HepG2 (cell line): ENCODE measurements around the gene CYTH1. TPM values are rescaled to one million over a fixed set of nuclear protein-coding genes. Genes with fewer than 3 reads are reported as not detected.

Experiments used
- ASH2L ChIP-seq: fragments of 300-600, 200-600 bp; sonication (generic); IDR thresholded peaks from 2 replicates; pipeline ENCODE4 v1.7.0; 2017; ENCODE audit warnings: low read depth, mild to moderate bottlenecking, moderate library complexity, mixed read lengths, low read length; ENCODE audit not compliant: insufficient read length
- CREM ChIP-seq, 2 experiments: sonication (generic) in 1 of 2; formaldehyde crosslinking in 1 of 2; IDR thresholded peaks; 2 replicates each; pipeline versions ENCODE4 v1.4.0 to v1.6.1; 2016 to 2020; ENCODE audit warnings: antibody characterized with exemption in 1 of 2, mild to moderate bottlenecking in 1 of 2, missing genetic modification reagents in 1 of 2
- EEA1 ChIP-seq: sonication (generic); formaldehyde crosslinking; IDR thresholded peaks from 2 replicates; pipeline ENCODE4 v1.5.1; 2020; ENCODE audit warnings: mild to moderate bottlenecking, missing genetic modification reagents, borderline replicate concordance
- EP300 ChIP-seq, 3 experiments: sonication (generic) in 1 of 3; formaldehyde crosslinking in 1 of 3; IDR thresholded peaks; 2 replicates each; pipeline versions ENCODE4 v1.5.1 to v1.6.1; 2011 to 2020; ENCODE audit warnings: low read depth in 2 of 3, low read length in 2 of 3, borderline replicate concordance in 1 of 3, improper control_type of control experiment in 1 of 3, mild to moderate bottlenecking in 1 of 3, missing genetic modification reagents in 1 of 3, moderate library complexity in 1 of 3
- HCFC1 ChIP-seq: fragments of 150-350 bp; IDR thresholded peaks from 2 replicates; pipeline ENCODE4 v1.6.1; 2014; ENCODE audit warnings: low read depth, low read length
- HNRNPUL1 ChIP-seq: fragments of 200-400 bp; formaldehyde crosslinking; IDR thresholded peaks from 2 replicates; pipeline ENCODE4 v1.6.1; 2017; ENCODE audit warnings: low read depth, mild to moderate bottlenecking, low read length, moderate library complexity
- ISL2 ChIP-seq: sonication (generic); formaldehyde crosslinking; IDR thresholded peaks from 2 replicates; pipeline ENCODE4 v1.5.0; 2020; ENCODE audit warnings: missing genetic modification reagents
- NCOA2 ChIP-seq: sonication (generic); formaldehyde crosslinking; IDR thresholded peaks from 2 replicates; pipeline ENCODE4 v1.8.0; 2022; ENCODE audit warnings: inconsistent platforms
- PATZ1 ChIP-seq: sonication (generic); formaldehyde crosslinking; IDR thresholded peaks from 2 replicates; pipeline ENCODE4 v1.4.0; 2020; ENCODE audit warnings: missing genetic modification reagents
- PHF21A ChIP-seq: sonication (generic); formaldehyde crosslinking; IDR thresholded peaks from 2 replicates; pipeline ENCODE4 v1.5.0; 2020; ENCODE audit warnings: mild to moderate bottlenecking, missing genetic modification reagents
- POLR2A ChIP-seq, 2 experiments: IDR thresholded peaks; 2 replicates each; pipeline ENCODE4 v1.6.1; 2011; ENCODE audit warnings: low read depth in 2 of 2, low read length in 2 of 2, mild to moderate bottlenecking in 1 of 2, moderate library complexity in 1 of 2; ENCODE audit not compliant: insufficient read depth in 1 of 2
- USF2 ChIP-seq, 2 experiments: sonication (generic) in 1 of 2; formaldehyde crosslinking in 1 of 2; IDR thresholded peaks; 2 replicates each; pipeline versions ENCODE4 v1.5.1 to v1.6.1; 2011 to 2020; ENCODE audit warnings: borderline replicate concordance in 1 of 2, low read depth in 1 of 2, low read length in 1 of 2, mild to moderate bottlenecking in 1 of 2, missing genetic modification reagents in 1 of 2, moderate library complexity in 1 of 2
- YEATS2 ChIP-seq: sonication (generic); formaldehyde crosslinking; IDR thresholded peaks from 2 replicates; pipeline ENCODE4 v1.4.0; 2020; ENCODE audit warnings: missing genetic modification reagents, borderline replicate concordance
- ZNF17 ChIP-seq: sonication (generic); formaldehyde crosslinking; IDR thresholded peaks from 2 replicates; pipeline ENCODE4 v1.5.0; 2020; ENCODE audit warnings: mild to moderate bottlenecking, missing genetic modification reagents
- ZNF256 ChIP-seq: sonication (generic); formaldehyde crosslinking; conservative IDR thresholded peaks from 2 replicates; pipeline ENCODE4 v1.4.0; 2020; ENCODE audit warnings: missing genetic modification reagents
- ZNF335 ChIP-seq: sonication (generic); formaldehyde crosslinking; IDR thresholded peaks from 2 replicates; pipeline ENCODE4 v1.4.0; 2020; ENCODE audit warnings: missing genetic modification reagents
- ZNF451 ChIP-seq: sonication (generic); formaldehyde crosslinking; IDR thresholded peaks from 2 replicates; pipeline ENCODE4 v1.5.0; 2020; ENCODE audit warnings: mild to moderate bottlenecking, missing genetic modification reagents
- polyA plus RNA-seq, 8 experiments: library from polyadenylated mRNA; depleted of rRNA in 3 of 8; stranded (reverse) in 7 of 8; unstranded in 1 of 8; fragments of >200 nt; fragmentation: Illumina TruSeq in 4 of 8; extraction: Trizol in 4 of 8; gene quantifications; 2 replicates each; pipeline versions ENCODE4 v1.2.1 to v1.2.3, GENCODE V29; 2011 to 2016; ENCODE audit warnings: low read depth in 4 of 8, missing spikeins in 1 of 8, mixed read lengths in 1 of 8; ENCODE audit not compliant: insufficient read depth in 1 of 8
- total RNA-seq, 5 experiments: library from RNA; depleted of rRNA; stranded (reverse); fragments of >200 nt; fragmentation: Illumina TruSeq; extraction: Trizol; gene quantifications; 2 replicates each; pipeline ENCODE4 v1.2.3, GENCODE V29; 2016; ENCODE audit warnings: low read depth in 1 of 5
- TF ChIP-seq, protein P1 (sequence below): sonication (generic); formaldehyde crosslinking; IDR thresholded peaks from 2 replicates; pipeline ENCODE4 v1.4.0; 2020; ENCODE audit warnings: missing genetic modification reagents, borderline replicate concordance

The CYTH1 gene
- total and polyA plus RNA-seq, 2 of the 13 experiments (the other 11 are each of a cell fraction or from before 2014, with no cell fraction given), result 20.1 to 48.9 TPM

DNA sequence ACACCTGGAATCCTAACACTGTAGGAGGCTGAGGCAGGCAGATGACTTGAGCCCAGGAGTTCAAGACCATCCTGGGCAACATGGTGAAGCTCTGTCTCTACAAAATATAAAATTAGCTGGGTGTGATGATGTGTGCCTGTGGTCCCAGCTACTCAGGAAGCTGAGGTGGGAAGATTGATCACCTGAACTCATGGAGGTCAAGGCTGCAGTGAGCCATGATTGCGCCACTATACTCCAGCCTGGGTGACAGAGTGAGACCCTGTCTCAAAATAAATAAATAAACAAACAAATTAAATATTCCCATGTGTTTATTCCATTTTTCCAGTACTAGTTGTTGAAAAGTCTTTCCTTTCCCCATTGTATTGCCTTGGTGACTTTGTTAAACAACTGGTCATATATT, 130.0 kb downstream of the CYTH1 start (continued):
- TF ChIP-seq USF2 (IDR thresholded peaks at IDR 0.05; ENCODE audit: low read depth, low read length) (no peak), USF2 (CRISPR knock-in tag; IDR thresholded peaks at IDR 0.05; ENCODE audit: borderline replicate concordance) (no peak), EEA1 (CRISPR knock-in tag) (no peak), YEATS2 (CRISPR knock-in tag) (no peak), ASH2L (no peak), ZNF256 (CRISPR knock-in tag) (no peak), PHF21A (no peak), ZNF335 (no peak), POLR2A (IDR thresholded peaks at IDR 0.05; ENCODE audit: insufficient read depth in 1 of 2, low read depth in 2 of 2, low read length in 2 of 2) (no peak), ISL2 (no peak), NCOA2 (CRISPR knock-in tag) (peak; percentile 52; the same call in 1 of the 2 replicates), CREM (IDR thresholded peaks at IDR 0.05) (0 out of 2 replicates have a peak, but pooled peaks have one; percentile 8), CREM (CRISPR knock-in tag; IDR thresholded peaks at IDR 0.05) (no peak), EP300 (IDR thresholded peaks at IDR 0.05; ENCODE audit: low read depth in 2 of 2, low read length in 2 of 2) (peak in 1 of 2 experiments; percentile 37; a peak in 1 of 4 replicates), EP300 (CRISPR knock-in tag; IDR thresholded peaks at IDR 0.05; ENCODE audit: borderline replicate concordance) (no peak), HNRNPUL1 (no peak), HCFC1 (no peak), ZNF17 (CRISPR knock-in tag) (no peak), ZNF451 (CRISPR knock-in tag) (no peak), PATZ1 (CRISPR knock-in tag) (no peak)
- TF ChIP-seq, protein P1, sequence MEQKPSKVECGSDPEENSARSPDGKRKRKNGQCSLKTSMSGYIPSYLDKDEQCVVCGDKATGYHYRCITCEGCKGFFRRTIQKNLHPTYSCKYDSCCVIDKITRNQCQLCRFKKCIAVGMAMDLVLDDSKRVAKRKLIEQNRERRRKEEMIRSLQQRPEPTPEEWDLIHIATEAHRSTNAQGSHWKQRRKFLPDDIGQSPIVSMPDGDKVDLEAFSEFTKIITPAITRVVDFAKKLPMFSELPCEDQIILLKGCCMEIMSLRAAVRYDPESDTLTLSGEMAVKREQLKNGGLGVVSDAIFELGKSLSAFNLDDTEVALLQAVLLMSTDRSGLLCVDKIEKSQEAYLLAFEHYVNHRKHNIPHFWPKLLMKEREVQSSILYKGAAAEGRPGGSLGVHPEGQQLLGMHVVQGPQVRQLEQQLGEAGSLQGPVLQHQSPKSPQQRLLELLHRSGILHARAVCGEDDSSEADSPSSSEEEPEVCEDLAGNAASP (CRISPR knock-in tag), result peak; percentile 82; the same call in 1 of the 2 replicates
